ENCODE data around the gene KIF2B.

- TF ChIP-seq CTCF (IDR thresholded peaks at IDR 0.05) (no peak), EZH2 (IDR thresholded peaks at IDR 0.05; ENCODE audit: borderline replicate concordance, insufficient read depth, low read depth, low read length, poor library complexity, severe bottlenecking) (no peak)
These were observed 29.7 kb upstream of the KIF2B start for GRCh38 chr17:53792997-53793396.

All from B cell (primary cell).